Tibial artery (tissue), 4 donors: Measurements from ENCODE around the gene SMIM43.
A peak's percentile ranks its signal among the peaks of the same experiment; 100 is the strongest.
"Not testable (repeated sequence)": the region's sequence is repeated elsewhere in the genome, so short reads cannot be mapped to it uniquely, and the experiment has no call there.

Source experiments
- DNase-seq, 2 donors: peaks; one replicate each; pipeline ENCODE4 v3.0.0-alpha.2; 2019
- H3K27ac ChIP-seq, 2 donors: fragments of 200-600 bp; sonication (generic) in 1 of 2; 1 replicate in 1 of 2; 2 replicates in 1 of 2; pipeline ENCODE4 v1.5.1; 2018 to 2019; ENCODE audit warnings: mild to moderate bottlenecking in 1 of 2
- H3K27me3 ChIP-seq, 2 donors: fragments of 200-600 bp; sonication (generic) in 1 of 2; one replicate each; pipeline versions ENCODE4 v1.5.1 to v1.6.0; 2016 to 2019
- H3K36me3 ChIP-seq, 3 donors: fragments of 200-600 bp; sonication (generic) in 2 of 3; one replicate each; pipeline ENCODE4 v1.5.1; 2016 to 2019; ENCODE audit warnings: mild to moderate bottlenecking in 2 of 3
- H3K4me1 ChIP-seq, 4 donors: fragments of 200-600 bp; sonication (generic) in 2 of 4; 1 replicate in 3 of 4; 2 replicates in 1 of 4; pipeline ENCODE4 v1.5.1; 2016 to 2019
- H3K4me3 ChIP-seq, 2 donors: fragments of 200-600 bp; sonication (generic) in 1 of 2; 1 replicate in 1 of 2; 2 replicates in 1 of 2; pipeline ENCODE4 v1.5.1; 2018 to 2019; ENCODE audit warnings: mild to moderate bottlenecking in 2 of 2
- H3K9me3 ChIP-seq, 3 donors: fragments of 200-600 bp; sonication (generic) in 1 of 3; one replicate each; pipeline ENCODE4 v1.5.1; 2016 to 2019
- intact Hi-C: fragments of 100-400 bp; cut with DNase I; formaldehyde crosslinking; loops from one replicate; pipeline ENCODE4 v1.15.0; 2023; ENCODE audit warnings: low total_unique reads
- TF ChIP-seq, protein P1 (sequence below), 2 experiments: fragments of 200-600 bp in 1 of 2; fragments of 450-650 bp in 1 of 2; IDR thresholded peaks; one replicate each; pipeline ENCODE4 v1.5.1; 2017 to 2019; ENCODE audit warnings: antibody characterized with exemption in 2 of 2, mild to moderate bottlenecking in 1 of 2, moderate library complexity in 1 of 2

SMIM43 gene

DNA sequence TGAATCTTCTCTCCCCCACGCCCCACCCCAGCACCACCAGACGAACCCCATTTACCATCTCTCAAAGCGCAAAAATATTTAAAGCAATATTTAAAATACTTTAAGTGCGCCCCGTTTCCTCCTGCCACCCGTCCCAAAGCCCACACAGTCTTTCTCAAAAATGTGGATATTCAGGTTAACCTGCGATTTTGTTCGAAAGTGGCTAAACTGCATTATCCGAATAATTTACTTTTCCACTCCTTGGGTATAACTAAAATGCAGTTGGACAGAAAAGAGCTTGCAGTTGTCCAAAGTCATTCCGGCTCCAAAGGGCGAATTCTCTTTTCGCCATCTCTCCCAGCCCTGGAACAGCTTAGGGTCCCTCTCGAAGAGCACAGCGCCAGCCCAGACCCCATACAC, 662 bp downstream of the SMIM43 start:
- peak overlapping the region in 1 of 2 donors; percentile 24 for H3K4me3 ChIP-seq
- TF ChIP-seq, protein P1, sequence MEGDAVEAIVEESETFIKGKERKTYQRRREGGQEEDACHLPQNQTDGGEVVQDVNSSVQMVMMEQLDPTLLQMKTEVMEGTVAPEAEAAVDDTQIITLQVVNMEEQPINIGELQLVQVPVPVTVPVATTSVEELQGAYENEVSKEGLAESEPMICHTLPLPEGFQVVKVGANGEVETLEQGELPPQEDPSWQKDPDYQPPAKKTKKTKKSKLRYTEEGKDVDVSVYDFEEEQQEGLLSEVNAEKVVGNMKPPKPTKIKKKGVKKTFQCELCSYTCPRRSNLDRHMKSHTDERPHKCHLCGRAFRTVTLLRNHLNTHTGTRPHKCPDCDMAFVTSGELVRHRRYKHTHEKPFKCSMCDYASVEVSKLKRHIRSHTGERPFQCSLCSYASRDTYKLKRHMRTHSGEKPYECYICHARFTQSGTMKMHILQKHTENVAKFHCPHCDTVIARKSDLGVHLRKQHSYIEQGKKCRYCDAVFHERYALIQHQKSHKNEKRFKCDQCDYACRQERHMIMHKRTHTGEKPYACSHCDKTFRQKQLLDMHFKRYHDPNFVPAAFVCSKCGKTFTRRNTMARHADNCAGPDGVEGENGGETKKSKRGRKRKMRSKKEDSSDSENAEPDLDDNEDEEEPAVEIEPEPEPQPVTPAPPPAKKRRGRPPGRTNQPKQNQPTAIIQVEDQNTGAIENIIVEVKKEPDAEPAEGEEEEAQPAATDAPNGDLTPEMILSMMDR (IDR thresholded peaks at IDR 0.05), result no peak
- peaks cover 0 to 27% of the 10 kb centered on the region in 2 donors for H3K27me3 ChIP-seq
- H3K9me3 ChIP-seq, result no peaks in the 10 kb centered on the region
- H3K4me1 ChIP-seq, result peaks cover 0 to 11% (median 9%) of the 10 kb centered on the region in 4 donors
- no peak for DNase-seq
- no peaks in the 10 kb centered on the region for H3K36me3 ChIP-seq
- H3K27ac ChIP-seq, result no peak overlapping the region
- intact Hi-C loops, result no loop called here

GRCh38 chr4:121760205-121760604, 4.8 kb downstream of the SMIM43 start:
- Histone ChIP-seq H3K4me1 (peaks cover 0 to 9% (median 8%) of the 10 kb centered on the region in 4 donors), H3K27me3 (peaks cover 0 to 20% of the 10 kb centered on the region in 2 donors), H3K27ac (no peak overlapping the region), H3K9me3 (no peaks in the 10 kb centered on the region), H3K4me3 (no peak overlapping the region), H3K36me3 (no peaks in the 10 kb centered on the region)
- intact Hi-C loops, result no loop called here
- DNase-seq, result no peak
- TF ChIP-seq, protein P1 (IDR thresholded peaks at IDR 0.05), result no peak

DNA sequence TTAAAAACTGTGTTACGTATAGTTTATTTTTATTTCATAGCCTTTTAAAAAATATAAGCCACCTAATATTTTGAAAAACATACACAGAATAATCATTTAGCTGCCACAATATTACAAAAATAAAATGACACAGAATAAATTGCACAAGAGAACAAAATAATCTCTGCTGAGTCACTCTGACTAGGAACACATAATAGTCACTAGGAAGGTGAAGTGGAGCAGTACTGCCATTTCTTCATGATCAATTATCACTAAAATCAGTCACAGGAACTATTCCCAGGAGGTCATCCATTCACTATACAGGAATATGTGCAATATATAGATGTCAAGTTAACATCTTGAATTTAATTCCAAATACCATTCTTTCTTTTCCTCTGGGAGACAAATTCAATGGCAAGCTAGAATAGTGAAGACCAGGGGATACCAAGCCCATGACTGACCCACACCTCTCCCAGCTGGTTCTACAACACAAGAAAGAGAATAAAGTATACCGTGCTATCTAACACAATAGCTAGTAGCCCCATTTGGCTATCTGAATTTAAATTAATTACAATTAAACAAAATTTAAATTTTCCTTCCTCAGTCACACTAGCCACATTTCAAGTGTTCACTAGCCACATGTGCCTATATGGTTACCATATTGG, 5.9 kb downstream of the SMIM43 start:
- intact Hi-C loops, result no loop called here
- Histone ChIP-seq H3K27me3 (peaks cover 0 to 8% of the 10 kb centered on the region in 2 donors), H3K9me3 (no peaks in the 10 kb centered on the region), H3K27ac (no peak overlapping the region), H3K4me3 (no peak overlapping the region), H3K4me1 (no peaks in the 10 kb centered on the region), H3K36me3 (no peaks in the 10 kb centered on the region)
- TF ChIP-seq, protein P1 (IDR thresholded peaks at IDR 0.05), result no peak
- no peak for DNase-seq

- H3K27ac ChIP-seq, H3K27me3 ChIP-seq, H3K4me1 ChIP-seq, DNase-seq, H3K9me3 ChIP-seq, intact Hi-C loops, H3K36me3 ChIP-seq, H3K4me3 ChIP-seq: not testable (repeated sequence)
Measured at GRCh38 chr4:121752142-121752541, 12.8 kb downstream of the SMIM43 start.

- Histone ChIP-seq H3K4me3 (no peak overlapping the region), H3K27ac (no peak overlapping the region), H3K4me1 (no peaks in the 10 kb centered on the region), H3K9me3 (no peaks in the 10 kb centered on the region), H3K36me3 (no peaks in the 10 kb centered on the region), H3K27me3 (no peaks in the 10 kb centered on the region)
- DNase-seq, result no peak
- TF ChIP-seq, protein P1 (IDR thresholded peaks at IDR 0.05), result no peak
- intact Hi-C loops, result no loop called here
Measured at GRCh38 chr4:121749225-121749624, 15.7 kb downstream of the SMIM43 start.

DNA sequence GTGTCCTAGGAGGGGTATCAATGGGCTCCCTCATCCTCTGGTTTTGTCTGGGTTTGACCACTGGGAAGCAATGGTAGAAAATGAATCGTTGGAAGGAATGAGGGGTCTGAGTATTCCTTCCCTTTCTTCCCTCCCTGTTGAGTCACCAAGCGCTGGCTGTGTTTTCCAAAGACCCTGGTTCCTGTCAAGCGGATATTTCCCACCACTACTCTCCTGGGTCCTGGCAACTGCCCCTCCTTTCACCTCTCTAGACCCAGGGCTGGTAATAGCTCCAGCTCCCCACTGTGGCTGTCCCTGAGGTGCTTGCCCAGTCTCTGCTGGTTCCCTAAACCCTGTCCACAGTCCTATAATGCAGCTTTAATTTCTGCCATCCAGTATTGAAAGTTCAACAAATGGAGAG, 22.2 kb downstream of the SMIM43 start:
- intact Hi-C loops, result no loop called here
- Histone ChIP-seq H3K36me3 (no peaks in the 10 kb centered on the region), H3K9me3 (no peaks in the 10 kb centered on the region), H3K4me1 (no peaks in the 10 kb centered on the region), H3K4me3 (no peak overlapping the region), H3K27me3 (no peaks in the 10 kb centered on the region), H3K27ac (no peak overlapping the region)
- no peak for DNase-seq
- TF ChIP-seq, protein P1 (IDR thresholded peaks at IDR 0.05), result no peak
